Neural progenitor cell (in vitro differentiated cells): ENCODE data around the gene TBX6. TPM values are rescaled to one million over a fixed set of nuclear protein-coding genes. Genes with fewer than 3 reads are reported as not detected.

Experiments used
- DNase-seq: peaks from one replicate; pipeline ENCODE4 v3.0.0-alpha.2; 2016; ENCODE audit warnings: low spot score
- H2AFZ ChIP-seq: fragments of 200-600 bp; sonication (generic); replicated peaks from 2 replicates; pipeline ENCODE4 v1.6.1; 2016; ENCODE audit warnings: antibody characterized with exemption
- H3F3A ChIP-seq: fragments of 200-600 bp; sonication (generic); 2 replicates; pipeline ENCODE4 v1.6.1; 2016; ENCODE audit warnings: antibody characterized with exemption, low read depth
- H3K27ac ChIP-seq: fragments of 200-600 bp; sonication (generic); 2 replicates; pipeline ENCODE4 v1.5.1; 2016; ENCODE audit warnings: mild to moderate bottlenecking
- H3K27me3 ChIP-seq: fragments of 200-600 bp; sonication (generic); 2 replicates; pipeline ENCODE4 v1.6.1; 2016; ENCODE audit warnings: mild to moderate bottlenecking, moderate library complexity
- H3K36me3 ChIP-seq: fragments of 200-600 bp; sonication (generic); 2 replicates; pipeline ENCODE4 v1.5.1; 2016
- H3K4me1 ChIP-seq: fragments of 200-600 bp; sonication (generic); 2 replicates; pipeline ENCODE4 v1.6.1; 2016; ENCODE audit warnings: mixed run types
- H3K4me2 ChIP-seq: fragments of 200-600 bp; sonication (generic); 2 replicates; pipeline ENCODE4 v1.6.1; 2016
- H3K4me3 ChIP-seq: fragments of 200-600 bp; sonication (generic); 2 replicates; pipeline ENCODE4 v1.5.1; 2016
- H3K79me2 ChIP-seq: fragments of 200-600 bp; sonication (generic); 2 replicates; pipeline ENCODE4 v1.6.1; 2016; ENCODE audit warnings: low read depth
- H3K9ac ChIP-seq: fragments of 200-600 bp; sonication (generic); 2 replicates; pipeline ENCODE4 v1.6.1; 2016
- H3K9me3 ChIP-seq: fragments of 200-600 bp; sonication (generic); 2 replicates; pipeline ENCODE4 v1.5.1; 2016; ENCODE audit warnings: low read depth
- H4K20me1 ChIP-seq: fragments of 200-600 bp; sonication (generic); 2 replicates; pipeline ENCODE4 v1.6.1; 2016; ENCODE audit warnings: low read depth
- H3K27ac Mint-ChIP-seq: 3 replicates; pipeline ENCODE4 v1.8.0; 2021; ENCODE audit warnings: mixed read lengths
- H3K27me3 Mint-ChIP-seq: 2 replicates; pipeline ENCODE4 v1.8.0; 2022; ENCODE audit warnings: low read depth, mild to moderate bottlenecking, inconsistent platforms, moderate library complexity, mixed read lengths; ENCODE audit not compliant: insufficient read depth
- H3K36me3 Mint-ChIP-seq: 3 replicates; pipeline ENCODE4 v1.8.0; 2021; ENCODE audit warnings: mixed read lengths
- H3K4me1 Mint-ChIP-seq: 3 replicates; pipeline ENCODE4 v1.8.0; 2021; ENCODE audit warnings: mixed read lengths
- H3K4me3 Mint-ChIP-seq: 3 replicates; pipeline ENCODE4 v1.8.0; 2021; ENCODE audit warnings: mild to moderate bottlenecking, moderate library complexity, mixed read lengths
- H3K9me3 Mint-ChIP-seq: 3 replicates; pipeline ENCODE4 v1.8.0; 2020; ENCODE audit warnings: mixed read lengths
- CTCF ChIP-seq: fragments of 200-600 bp; sonication (generic); IDR thresholded peaks from 2 replicates; pipeline ENCODE4 v1.5.1; 2017; ENCODE audit warnings: antibody characterized with exemption, mild to moderate bottlenecking
- EZH2 ChIP-seq: fragments of 200-600 bp; sonication (generic); IDR thresholded peaks from 2 replicates; pipeline ENCODE4 v1.6.1; 2017; ENCODE audit warnings: antibody characterized with exemption, mild to moderate bottlenecking, moderate library complexity
- EZH2phosphoT487 ChIP-seq: fragments of 200-600 bp; sonication (generic); IDR thresholded peaks from 2 replicates; pipeline ENCODE4 v1.6.1; 2017; ENCODE audit warnings: antibody characterized with exemption
- total RNA-seq: library from RNA; depleted of rRNA; stranded (reverse); fragments of >200 nt; gene quantifications from 2 replicates; pipeline ENCODE4 v1.2.3, GENCODE V29; 2015; ENCODE audit warnings: low replicate concordance

The TBX6 gene
- total RNA-seq, 1 donor from 2014 or later: 0.39 TPM

DNA sequence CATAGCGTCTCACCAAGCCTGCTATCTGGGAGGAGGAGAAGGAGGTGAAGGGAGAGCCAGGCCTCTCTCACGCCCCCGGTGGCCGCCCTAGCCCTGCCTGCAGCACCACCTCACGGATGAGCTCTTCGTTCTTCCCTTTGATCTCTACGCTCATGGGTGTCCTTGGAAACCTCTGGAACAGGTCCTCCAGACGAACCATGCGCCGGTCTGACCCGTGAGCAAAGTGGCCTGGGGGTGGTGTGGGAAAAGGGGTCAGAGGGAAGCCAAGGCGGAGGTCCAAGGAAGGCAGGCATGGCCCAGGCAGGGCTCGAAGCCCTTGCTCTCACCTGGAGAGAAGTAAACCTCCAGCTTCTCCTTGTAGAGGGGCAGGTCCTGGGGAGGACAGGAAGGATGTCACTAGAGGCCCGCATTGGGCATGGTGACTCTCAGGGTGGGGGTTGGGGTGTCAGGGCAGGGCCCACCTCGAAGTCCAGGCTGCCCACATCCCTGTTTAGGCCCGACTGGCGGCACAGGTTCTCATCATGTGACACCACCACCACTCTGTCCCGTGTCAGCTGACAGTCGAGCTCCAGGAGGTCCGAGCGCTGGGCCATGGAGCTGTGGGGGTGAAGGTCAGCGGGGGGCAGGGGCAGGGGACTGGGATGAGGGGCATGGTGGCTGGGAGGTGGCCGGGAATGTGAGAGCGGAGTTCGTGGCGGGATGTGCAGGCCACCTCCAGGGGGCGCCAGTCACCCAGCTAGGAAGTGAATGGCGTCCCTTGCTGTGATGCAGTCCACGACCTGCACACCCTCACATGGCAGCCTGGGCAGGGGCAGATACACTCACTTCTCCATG is 20.7 kb upstream of the TBX6 start:
- Mint-ChIP-seq H3K9me3 (no peaks in the 10 kb centered on the region), H3K36me3 (peaks cover 3% of the 10 kb centered on the region), H3K27ac (no peak overlapping the region), H3K4me1 (peaks cover 5% of the 10 kb centered on the region), H3K4me3 (no peak overlapping the region), H3K27me3 (peaks cover 6% of the 10 kb centered on the region)
- DNase-seq: peak; percentile 68
- H3K9me3 ChIP-seq: no peaks in the 10 kb centered on the region
- no peak overlapping the region for H3K9ac ChIP-seq
- TF ChIP-seq CTCF (peak; percentile 69), EZH2phosphoT487 (no peak)
- no peak overlapping the region for H3K4me2 ChIP-seq
- peaks cover 42% of the 10 kb centered on the region for H3F3A ChIP-seq
- no peaks in the 10 kb centered on the region for H3K4me1 ChIP-seq
- no peak overlapping the region for H3K27ac ChIP-seq
- H3K79me2 ChIP-seq: no peaks in the 10 kb centered on the region
- peaks cover 47% of the 10 kb centered on the region for H4K20me1 ChIP-seq
- no peaks in the 10 kb centered on the region for H3K27me3 ChIP-seq
- no peaks in the 10 kb centered on the region for H3K36me3 ChIP-seq
- no peak overlapping the region for H2AFZ ChIP-seq
- H3K4me3 ChIP-seq: no peak overlapping the region

DNA sequence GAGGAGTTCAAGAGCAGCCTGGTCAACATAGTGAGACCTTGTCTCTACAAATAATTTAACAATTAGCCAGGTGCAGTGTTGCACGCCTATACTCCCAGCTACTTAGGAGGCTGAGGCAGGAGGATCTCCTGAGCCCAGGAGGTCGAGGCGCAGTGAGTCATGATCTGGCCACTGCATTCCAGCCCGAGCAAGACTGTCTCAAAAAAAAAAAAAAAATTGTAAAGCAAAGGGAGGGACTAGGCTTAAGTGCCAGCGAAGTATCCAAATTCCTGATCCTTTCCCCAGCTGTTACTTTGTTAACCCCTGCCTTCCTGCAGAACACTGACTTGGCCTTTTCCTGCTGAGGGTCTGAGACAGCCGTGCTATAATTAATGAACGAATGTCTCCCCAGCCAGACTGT is 18.9 kb upstream of the TBX6 start:
- peak overlapping the region; percentile 79 for H3K27ac Mint-ChIP-seq
- H3K4me1 Mint-ChIP-seq: peaks cover 5% of the 10 kb centered on the region
- Histone ChIP-seq H3K4me2 (no peak overlapping the region), H3K4me3 (no peak overlapping the region), H3K36me3 (no peaks in the 10 kb centered on the region), H3K79me2 (peaks cover 11% of the 10 kb centered on the region), H3K9ac (no peak overlapping the region), H3K27ac (no peak overlapping the region), H4K20me1 (peaks cover 64% of the 10 kb centered on the region), H3K9me3 (no peaks in the 10 kb centered on the region), H3K4me1 (no peaks in the 10 kb centered on the region), H3F3A (peaks cover 42% of the 10 kb centered on the region), H3K27me3 (no peaks in the 10 kb centered on the region), H2AFZ (no peak overlapping the region)
- H3K36me3 Mint-ChIP-seq: peaks cover 5% of the 10 kb centered on the region
- peaks cover 4% of the 10 kb centered on the region for H3K27me3 Mint-ChIP-seq
- no peak for TF ChIP-seq EZH2
- no peak for TF ChIP-seq EZH2phosphoT487
- no peak for TF ChIP-seq CTCF
- H3K4me3 Mint-ChIP-seq: no peak overlapping the region
- H3K9me3 Mint-ChIP-seq: no peaks in the 10 kb centered on the region
- peak; percentile 37 for DNase-seq

GRCh38 chr16:30108059-30108850 is 16.5 kb upstream of the TBX6 start:
- Histone ChIP-seq H3K9ac (no peak overlapping the region), H3K27ac (no peak overlapping the region), H3F3A (peaks cover 37% of the 10 kb centered on the region), H3K27me3 (no peaks in the 10 kb centered on the region), H3K79me2 (peaks cover 35% of the 10 kb centered on the region), H3K9me3 (no peaks in the 10 kb centered on the region), H3K4me1 (no peaks in the 10 kb centered on the region), H3K4me3 (no peak overlapping the region), H3K4me2 (no peak overlapping the region), H3K36me3 (peaks cover 6% of the 10 kb centered on the region), H2AFZ (no peak overlapping the region), H4K20me1 (peaks cover 82% of the 10 kb centered on the region)
- TF ChIP-seq CTCF (no peak), EZH2 (no peak), EZH2phosphoT487 (no peak)
- Mint-ChIP-seq H3K4me3 (no peak overlapping the region), H3K36me3 (peaks cover 16% of the 10 kb centered on the region), H3K9me3 (no peaks in the 10 kb centered on the region), H3K4me1 (peaks cover 5% of the 10 kb centered on the region), H3K27ac (no peak overlapping the region), H3K27me3 (peaks cover 2% of the 10 kb centered on the region)
- DNase-seq: no peak
